Esophagus muscularis mucosa (tissue), 3 donors: ENCODE results near the gene GGT5.
"Not testable (repeated sequence)": the region's sequence is repeated elsewhere in the genome, so short reads cannot be mapped to it uniquely, and the experiment has no call there.

Experiments
- POLR2A ChIP-seq: fragments of 450-650 bp; IDR thresholded peaks from one replicate; pipeline ENCODE4 v1.6.1; 2017; ENCODE audit warnings: antibody characterized with exemption, moderate library complexity, mild to moderate bottlenecking, low read depth
- POLR2AphosphoS5 ChIP-seq, 2 donors: sonication (generic); formaldehyde crosslinking; IDR thresholded peaks; one replicate each; pipeline ENCODE4 v1.6.1; 2017; ENCODE audit warnings: antibody characterized with exemption in 2 of 2
- TF ChIP-seq, protein P1 (sequence below), 3 experiments: fragments of 200-600 bp in 2 of 3; fragments of 450-650 bp in 1 of 3; sonication (generic) in 2 of 3; IDR thresholded peaks; one replicate each; pipeline ENCODE4 v1.5.1; 2017 to 2019; ENCODE audit warnings: antibody characterized with exemption in 3 of 3, mild to moderate bottlenecking in 2 of 3, moderate library complexity in 1 of 3

- TF ChIP-seq POLR2AphosphoS5 (IDR thresholded peaks at IDR 0.05); POLR2A: not testable (repeated sequence)
- TF ChIP-seq, protein P1, sequence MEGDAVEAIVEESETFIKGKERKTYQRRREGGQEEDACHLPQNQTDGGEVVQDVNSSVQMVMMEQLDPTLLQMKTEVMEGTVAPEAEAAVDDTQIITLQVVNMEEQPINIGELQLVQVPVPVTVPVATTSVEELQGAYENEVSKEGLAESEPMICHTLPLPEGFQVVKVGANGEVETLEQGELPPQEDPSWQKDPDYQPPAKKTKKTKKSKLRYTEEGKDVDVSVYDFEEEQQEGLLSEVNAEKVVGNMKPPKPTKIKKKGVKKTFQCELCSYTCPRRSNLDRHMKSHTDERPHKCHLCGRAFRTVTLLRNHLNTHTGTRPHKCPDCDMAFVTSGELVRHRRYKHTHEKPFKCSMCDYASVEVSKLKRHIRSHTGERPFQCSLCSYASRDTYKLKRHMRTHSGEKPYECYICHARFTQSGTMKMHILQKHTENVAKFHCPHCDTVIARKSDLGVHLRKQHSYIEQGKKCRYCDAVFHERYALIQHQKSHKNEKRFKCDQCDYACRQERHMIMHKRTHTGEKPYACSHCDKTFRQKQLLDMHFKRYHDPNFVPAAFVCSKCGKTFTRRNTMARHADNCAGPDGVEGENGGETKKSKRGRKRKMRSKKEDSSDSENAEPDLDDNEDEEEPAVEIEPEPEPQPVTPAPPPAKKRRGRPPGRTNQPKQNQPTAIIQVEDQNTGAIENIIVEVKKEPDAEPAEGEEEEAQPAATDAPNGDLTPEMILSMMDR (IDR thresholded peaks at IDR 0.05) = not testable (repeated sequence)
These were observed 11.9 kb upstream of the GGT5 start for GRCh38 chr22:24256736-24257135.
